ENCODE results near the gene PTPN6. TPM values are rescaled to one million over a fixed set of nuclear protein-coding genes. Genes with fewer than 3 reads are reported as not detected.
A peak's percentile ranks its signal among the peaks of the same experiment; 100 is the strongest.
"Not testable (repeated sequence)": the region's sequence is repeated elsewhere in the genome, so short reads cannot be mapped to it uniquely, and the experiment has no call there.

Gene PTPN6
- total RNA-seq, 1 donor from 2014 or later, result 6.0 TPM

- peak within 1 kb of the TSS; percentile 97 for H2AFZ ChIP-seq (replicated peaks)
- no peaks in the 10 kb centered on the region for H4K20me1 ChIP-seq (ENCODE audit: low read depth)
- H3K9me3 Mint-ChIP-seq, result peaks cover 3% of the 10 kb centered on the region
- peak within 1 kb of the TSS; percentile 59 for H3K4me3 ChIP-seq
- H3K27me3 ChIP-seq, result no peaks in the 10 kb centered on the region
- TF ChIP-seq EZH2 (IDR thresholded peaks at IDR 0.05) (no peak), EZH2phosphoT487 (IDR thresholded peaks at IDR 0.05) (no peak), CTCF (IDR thresholded peaks at IDR 0.05) (no peak)
- H3K4me2 ChIP-seq, result peak within 1 kb of the TSS; percentile 87
- H3K36me3 Mint-ChIP-seq, result peaks cover 5% of the 10 kb centered on the region
- H3K4me3 Mint-ChIP-seq, result no peak within 1 kb of the TSS
- H3K27ac ChIP-seq, result no peak within 1 kb of the TSS
- peaks cover 6% of the 10 kb centered on the region for H3K27me3 Mint-ChIP-seq (ENCODE audit: insufficient read depth, low read depth)
- peak within 1 kb of the TSS; percentile 50 for H3K27ac Mint-ChIP-seq
- peaks cover 19% of the 10 kb centered on the region for H3K4me1 Mint-ChIP-seq
- no peaks in the 10 kb centered on the region for H3K79me2 ChIP-seq (ENCODE audit: low read depth)
- peak; percentile 99 for DNase-seq (ENCODE audit: low spot score)
- no peaks in the 10 kb centered on the region for H3K9me3 ChIP-seq (ENCODE audit: low read depth)
- H3K36me3 ChIP-seq, result no peaks in the 10 kb centered on the region
- H3K4me1 ChIP-seq, result peaks cover 28% of the 10 kb centered on the region
- no peak within 1 kb of the TSS for H3K9ac ChIP-seq
- H3F3A ChIP-seq (ENCODE audit: low read depth), result peaks cover 27% of the 10 kb centered on the region
Observed at GRCh38 chr12:6904280-6905276, 46.6 kb upstream of the PTPN6 start, which contains the start of gene LRRC23. LRRC23 (plus strand) TSS chr12:6904822; CDS start chr12:6905634, 812 bp downstream.

- Histone ChIP-seq H3K4me2 (peak overlapping the region; percentile 87), H2AFZ (replicated peaks) (peak overlapping the region; percentile 74), H3K79me2 (ENCODE audit: low read depth) (no peaks in the 10 kb centered on the region), H3K27ac (no peak overlapping the region), H3K9me3 (ENCODE audit: low read depth) (no peaks in the 10 kb centered on the region), H3K36me3 (no peaks in the 10 kb centered on the region), H4K20me1 (ENCODE audit: low read depth) (no peaks in the 10 kb centered on the region), H3F3A (ENCODE audit: low read depth) (peaks cover 29% of the 10 kb centered on the region), H3K4me3 (peak overlapping the region; percentile 59), H3K9ac (no peak overlapping the region), H3K4me1 (peaks cover 28% of the 10 kb centered on the region), H3K27me3 (no peaks in the 10 kb centered on the region)
- H3K4me1 Mint-ChIP-seq, result peaks cover 11% of the 10 kb centered on the region
- no peak for TF ChIP-seq EZH2 (IDR thresholded peaks at IDR 0.05)
- no peak for TF ChIP-seq EZH2phosphoT487 (IDR thresholded peaks at IDR 0.05)
- TF ChIP-seq CTCF (IDR thresholded peaks at IDR 0.05), result no peak
- no peak overlapping the region for H3K27ac Mint-ChIP-seq
- H3K36me3 Mint-ChIP-seq, result peaks cover 5% of the 10 kb centered on the region
- DNase-seq (ENCODE audit: low spot score), result no peak
- H3K9me3 Mint-ChIP-seq, result peaks cover 3% of the 10 kb centered on the region
- peaks cover 5% of the 10 kb centered on the region for H3K27me3 Mint-ChIP-seq (ENCODE audit: insufficient read depth, low read depth)
- H3K4me3 Mint-ChIP-seq, result no peak overlapping the region
Observed at GRCh38 chr12:6905414-6906040, 45.6 kb upstream of the PTPN6 start.

GRCh38 chr12:6908141-6908540, 43.0 kb upstream of the PTPN6 start:
- not testable (repeated sequence) for H3K27me3 ChIP-seq; H3K27me3 Mint-ChIP-seq (ENCODE audit: insufficient read depth, low read depth); H3K36me3 ChIP-seq; DNase-seq (ENCODE audit: low spot score); H3K9me3 ChIP-seq (ENCODE audit: low read depth); H3K9me3 Mint-ChIP-seq; H3K4me3 ChIP-seq; H2AFZ ChIP-seq (replicated peaks); H3K9ac ChIP-seq; H3K36me3 Mint-ChIP-seq; H3K27ac ChIP-seq; H3K79me2 ChIP-seq (ENCODE audit: low read depth); H3K27ac Mint-ChIP-seq; H3K4me2 ChIP-seq; H4K20me1 ChIP-seq (ENCODE audit: low read depth)
- Histone ChIP-seq H3F3A (ENCODE audit: low read depth) (peaks cover 37% of the 10 kb centered on the region), H3K4me1 (peaks cover 26% of the 10 kb centered on the region)
- H3K4me1 Mint-ChIP-seq, result peaks cover 19% of the 10 kb centered on the region
- H3K4me3 Mint-ChIP-seq, result peak overlapping the region; percentile 59

All from neural progenitor cell (in vitro differentiated cells).